Activated B cell treated with CpG ODN at 0.5 μM for 24 hours (primary cell): Measurements from ENCODE around the gene SMG6. TPM values are rescaled to one million over a fixed set of nuclear protein-coding genes. Genes with fewer than 3 reads are reported as not detected.

Experiments used
- ATAC-seq: fragments of 200-7000 bp; cut with Tn5 transposase; one replicate; pipeline ENCODE4 v1.10.0; 2021; ENCODE audit warnings: low read depth, mild to moderate bottlenecking, moderate library complexity
- CTCF ChIA-PET: fragments of 350-600 bp; sonication (Branson Sonifier 250); formaldehyde crosslinking; loops from one replicate; lab custom pipeline; 2021; ENCODE audit warnings: antibody characterized with exemption; lab: Charles Lee
- POLR2A ChIA-PET: fragments of 350-600 bp; sonication (Branson Sonifier 250); formaldehyde crosslinking; loops from one replicate; lab custom pipeline; 2021; ENCODE audit warnings: antibody characterized with exemption; lab: Charles Lee
- DNase-seq: peaks from one replicate; pipeline ENCODE4 v3.0.0; 2022
- H3K27ac Mint-ChIP-seq: one replicate; pipeline ENCODE4 v1.8.0; 2020; ENCODE audit warnings: mixed read lengths
- H3K27me3 Mint-ChIP-seq: one replicate; pipeline ENCODE4 v1.8.0; 2021; ENCODE audit warnings: mixed read lengths
- H3K36me3 Mint-ChIP-seq: one replicate; pipeline ENCODE4 v1.8.0; 2021; ENCODE audit warnings: low read depth, mixed read lengths
- H3K4me1 Mint-ChIP-seq: one replicate; pipeline ENCODE4 v1.8.0; 2021; ENCODE audit warnings: mixed read lengths
- H3K4me3 Mint-ChIP-seq: one replicate; pipeline ENCODE4 v1.8.0; 2020; ENCODE audit warnings: mild to moderate bottlenecking, mixed read lengths
- H3K9me3 Mint-ChIP-seq: one replicate; pipeline ENCODE4 v1.8.0; 2020; ENCODE audit warnings: mixed read lengths
- CTCF ChIP-seq: fragments of 200-600 bp; IDR thresholded peaks from one replicate; pipeline ENCODE4 v1.8.0; 2022; ENCODE audit warnings: antibody characterized with exemption, mild to moderate bottlenecking
- intact Hi-C: fragments of 100-400 bp; cut with micrococcal nuclease; formaldehyde crosslinking; loops from one replicate; pipeline ENCODE4 v1.15.1; 2024
- total RNA-seq: library from RNA; stranded (reverse); gene quantifications from 2 replicates; pipeline ENCODE4 v1.2.3, GENCODE V29; 2022

SMG6 gene
- total RNA-seq, 1 donor from 2014 or later, result 30.5 TPM

- Mint-ChIP-seq H3K4me1 (peaks cover 30% of the 10 kb centered on the region), H3K27me3 (peaks cover 15% of the 10 kb centered on the region), H3K27ac (peak overlapping the region; percentile 53), H3K4me3 (peak overlapping the region; percentile 72), H3K36me3 (peaks cover 3% of the 10 kb centered on the region), H3K9me3 (no peaks in the 10 kb centered on the region)
- ATAC-seq, result peak; percentile 81
- TF ChIP-seq CTCF, result no peak
- CTCF ChIA-PET, result no interaction called here
- intact Hi-C loops, result loop anchor here (1.0 to 5.0 kb wide), 2 partner anchors 19 to 353 kb away; partner anchors contain the start of genes DPH1 and MNT
- POLR2A ChIA-PET, result interaction anchor here (0.6 to 2.1 kb wide), 4 partner anchors 9 to 186 kb away, joined by 3 to 11 read pairs (median 4); partner anchors contain the start of gene DPH1
- peak; percentile 91 for DNase-seq
These were observed 254.0 kb downstream of the SMG6 start for GRCh38 chr17:2049333-2050299.

GRCh38 chr17:2048805-2049204, 254.8 kb downstream of the SMG6 start:
- TF ChIP-seq CTCF, result no peak
- H3K4me3 Mint-ChIP-seq, result peak overlapping the region; percentile 72
- ATAC-seq (no peak), DNase-seq (no peak)
- intact Hi-C loops, result loop anchor here (1.0 kb wide), 1 partner anchor 19 kb away; the partner anchor contains the start of gene DPH1
- H3K27me3 Mint-ChIP-seq, result peaks cover 15% of the 10 kb centered on the region
- peaks cover 7% of the 10 kb centered on the region for H3K36me3 Mint-ChIP-seq
- ChIA-PET POLR2A (interaction anchor here (0.6 to 1.3 kb wide), 2 partner anchors 10 to 187 kb away, joined by 3 to 4 read pairs; no protein-coding TSS in a partner anchor), CTCF (interaction anchor here (2.0 kb wide), 1 partner anchor 196 kb away, joined by 6 read pairs; no protein-coding TSS in a partner anchor)
- no peak overlapping the region for H3K27ac Mint-ChIP-seq
- no peaks in the 10 kb centered on the region for H3K9me3 Mint-ChIP-seq
- H3K4me1 Mint-ChIP-seq, result peaks cover 24% of the 10 kb centered on the region

- H3K27me3 Mint-ChIP-seq, result peaks cover 10% of the 10 kb centered on the region
- CTCF ChIA-PET, result interaction anchor here (2.0 kb wide), 1 partner anchor 197 kb away, joined by 6 read pairs; no protein-coding TSS in a partner anchor
These were observed 256.0 kb downstream of the SMG6 start for GRCh38 chr17:2047590-2047989.

GRCh38 chr17:2044263-2044894, 259.2 kb downstream of the SMG6 start:
- no peak for ATAC-seq
- no peak overlapping the region for H3K27ac Mint-ChIP-seq
- POLR2A ChIA-PET, result interaction anchor here (0.6 to 0.9 kb wide), 3 partner anchors 10 to 467 kb away, joined by 3 to 12 read pairs (median 4); partner anchors contain the start of gene METTL16
- H3K9me3 Mint-ChIP-seq, result no peaks in the 10 kb centered on the region
- intact Hi-C loops, result loop anchor here (5.0 kb wide), 3 partner anchors 137 to 377 kb away; no protein-coding TSS in a partner anchor
- H3K4me1 Mint-ChIP-seq, result peaks cover 33% of the 10 kb centered on the region
- peaks cover 3% of the 10 kb centered on the region for H3K27me3 Mint-ChIP-seq
- no peak overlapping the region for H3K4me3 Mint-ChIP-seq
- no peak for DNase-seq
- peaks cover 25% of the 10 kb centered on the region for H3K36me3 Mint-ChIP-seq
- CTCF ChIA-PET, result interaction anchor here (0.5 to 1.2 kb wide), 3 partner anchors 170 to 375 kb away, joined by 3 to 4 read pairs (median 4); no protein-coding TSS in a partner anchor
- no peak for TF ChIP-seq CTCF

More at GRCh38 chr17:2047590-2047989, 256.0 kb downstream of the SMG6 start:
- no peak for ATAC-seq
- Mint-ChIP-seq H3K4me3 (no peak overlapping the region), H3K36me3 (peaks cover 18% of the 10 kb centered on the region), H3K4me1 (peaks cover 28% of the 10 kb centered on the region), H3K9me3 (no peaks in the 10 kb centered on the region), H3K27ac (no peak overlapping the region)
- TF ChIP-seq CTCF, result no peak
- DNase-seq, result no peak
- POLR2A ChIA-PET, result no interaction called here
- intact Hi-C loops, result no loop called here
